SU-DHL-6 (cell line): ENCODE measurements around the gene ACSL5.

ENCODE experiments used
- H2AFZ ChIP-seq: fragments of 200-600 bp; sonication (generic); 2 replicates; pipeline ENCODE4 v1.6.1; 2014; ENCODE audit warnings: low read depth, mild to moderate bottlenecking, moderate library complexity, mixed read lengths, antibody characterized with exemption, low read length; ENCODE audit not compliant: severe bottlenecking
- H3F3A ChIP-seq: fragments of 200-600 bp; shearing (Covaris generic); 2 replicates; pipeline ENCODE4 v1.6.0; 2016; ENCODE audit warnings: antibody characterized with exemption, mild to moderate bottlenecking; ENCODE audit not compliant: insufficient read depth
- H3K27ac ChIP-seq: fragments of 200-600 bp; sonication (generic); 2 replicates; pipeline ENCODE4 v1.5.1; 2016; ENCODE audit warnings: low read depth, mild to moderate bottlenecking, low read length, moderate library complexity, mixed read lengths
- H3K27me3 ChIP-seq: fragments of 200-600 bp; sonication (generic), shearing (Covaris generic); 2 replicates; pipeline ENCODE4 v1.6.0; 2014; ENCODE audit warnings: mild to moderate bottlenecking, low read length
- H3K36me3 ChIP-seq: fragments of 200-600 bp; sonication (generic); 2 replicates; pipeline ENCODE4 v1.6.1; 2014; ENCODE audit warnings: mild to moderate bottlenecking, low read length, mixed read lengths
- H3K4me2 ChIP-seq: fragments of 300-600, 200-600 bp; shearing (Covaris generic), sonication (generic); 2 replicates; pipeline ENCODE4 v1.6.0; 2014; ENCODE audit warnings: low read length, low read depth, mild to moderate bottlenecking; ENCODE audit not compliant: poor library complexity, severe bottlenecking
- H3K4me3 ChIP-seq: fragments of 200-600 bp; sonication (generic); 2 replicates; pipeline ENCODE4 v1.5.1; 2014; ENCODE audit warnings: antibody characterized with exemption, low read length, mild to moderate bottlenecking, mixed read lengths; ENCODE audit not compliant: insufficient read depth, poor library complexity, severe bottlenecking
- H3K79me2 ChIP-seq: fragments of 200-600 bp; sonication (generic); 2 replicates; pipeline ENCODE4 v1.6.1; 2014; ENCODE audit warnings: mild to moderate bottlenecking, low read length, moderate library complexity; ENCODE audit not compliant: insufficient read depth
- H3K9ac ChIP-seq: fragments of 200-600 bp; sonication (generic); 2 replicates; pipeline ENCODE4 v1.7.0; 2014; ENCODE audit warnings: mild to moderate bottlenecking, low read length
- H3K9me2 ChIP-seq: fragments of 200-600 bp; sonication (generic); replicated peaks from 2 replicates; pipeline ENCODE4 v1.6.1; 2014; ENCODE audit warnings: low read length; ENCODE audit not compliant: insufficient read depth
- H3K9me3 ChIP-seq: fragments of 200-600 bp; sonication (generic); 2 replicates; pipeline ENCODE4 v1.6.1; 2014; ENCODE audit warnings: low read length, mixed read lengths; ENCODE audit not compliant: insufficient read depth
- H4K20me1 ChIP-seq: fragments of 200-600 bp; sonication (generic); 2 replicates; pipeline ENCODE4 v1.6.1; 2014; ENCODE audit warnings: low read depth, mild to moderate bottlenecking, antibody characterized with exemption, low read length, moderate library complexity, mixed read lengths
- EZH2phosphoT487 ChIP-seq: fragments of 200-600 bp; sonication (generic), shearing (Covaris generic); conservative IDR thresholded peaks from 2 replicates; pipeline ENCODE4 v1.6.1; 2018; ENCODE audit warnings: mild to moderate bottlenecking, antibody characterized with exemption, low read length, moderate library complexity, mixed read lengths
- TF ChIP-seq, protein P1 (sequence below): fragments of 200-600 bp; sonication (generic); IDR thresholded peaks from one replicate; pipeline ENCODE4 v1.5.1; 2017; ENCODE audit warnings: antibody characterized with exemption, mild to moderate bottlenecking, low read length, moderate library complexity; ENCODE audit not compliant: insufficient read depth, poor library complexity, severe bottlenecking

Gene ACSL5

DNA sequence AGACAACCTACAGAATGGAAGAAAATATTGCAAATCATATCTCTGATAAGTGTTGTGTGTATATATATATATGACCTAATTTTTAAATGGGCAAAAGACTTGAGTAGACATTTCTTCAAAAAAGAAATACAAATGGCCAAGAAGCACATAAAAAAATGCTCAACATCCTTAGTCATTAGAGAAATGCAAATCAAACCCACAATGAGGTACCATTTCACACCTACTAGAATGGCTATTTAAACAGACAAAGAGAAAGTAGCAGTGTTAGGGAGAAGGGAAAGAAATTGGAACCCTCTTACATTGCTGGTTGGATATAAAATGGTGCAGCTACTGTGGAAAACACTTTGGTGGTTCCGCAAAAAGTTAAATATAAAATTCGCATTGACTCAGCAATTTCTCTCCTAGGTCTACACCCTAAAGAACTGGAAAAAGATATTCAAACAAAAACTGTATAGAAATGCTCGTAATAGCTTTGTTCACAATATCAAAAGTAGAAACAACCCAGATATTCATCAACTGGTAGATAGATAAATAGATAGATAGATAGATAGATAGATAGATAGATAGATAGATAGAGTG is 16.3 kb downstream of the ACSL5 start:
- H3K9me3 ChIP-seq, result no peaks in the 10 kb centered on the region
- no peak overlapping the region for H3K27ac ChIP-seq
- no peak overlapping the region for H2AFZ ChIP-seq
- H3K9me2 ChIP-seq, result no peaks in the 10 kb centered on the region
- no peak overlapping the region for H3K4me3 ChIP-seq
- H3F3A ChIP-seq, result no peaks in the 10 kb centered on the region
- no peaks in the 10 kb centered on the region for H3K27me3 ChIP-seq
- H4K20me1 ChIP-seq, result no peaks in the 10 kb centered on the region
- H3K9ac ChIP-seq, result no peak overlapping the region
- TF ChIP-seq, protein P1, sequence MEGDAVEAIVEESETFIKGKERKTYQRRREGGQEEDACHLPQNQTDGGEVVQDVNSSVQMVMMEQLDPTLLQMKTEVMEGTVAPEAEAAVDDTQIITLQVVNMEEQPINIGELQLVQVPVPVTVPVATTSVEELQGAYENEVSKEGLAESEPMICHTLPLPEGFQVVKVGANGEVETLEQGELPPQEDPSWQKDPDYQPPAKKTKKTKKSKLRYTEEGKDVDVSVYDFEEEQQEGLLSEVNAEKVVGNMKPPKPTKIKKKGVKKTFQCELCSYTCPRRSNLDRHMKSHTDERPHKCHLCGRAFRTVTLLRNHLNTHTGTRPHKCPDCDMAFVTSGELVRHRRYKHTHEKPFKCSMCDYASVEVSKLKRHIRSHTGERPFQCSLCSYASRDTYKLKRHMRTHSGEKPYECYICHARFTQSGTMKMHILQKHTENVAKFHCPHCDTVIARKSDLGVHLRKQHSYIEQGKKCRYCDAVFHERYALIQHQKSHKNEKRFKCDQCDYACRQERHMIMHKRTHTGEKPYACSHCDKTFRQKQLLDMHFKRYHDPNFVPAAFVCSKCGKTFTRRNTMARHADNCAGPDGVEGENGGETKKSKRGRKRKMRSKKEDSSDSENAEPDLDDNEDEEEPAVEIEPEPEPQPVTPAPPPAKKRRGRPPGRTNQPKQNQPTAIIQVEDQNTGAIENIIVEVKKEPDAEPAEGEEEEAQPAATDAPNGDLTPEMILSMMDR, result no peak
- no peak for TF ChIP-seq EZH2phosphoT487
- no peaks in the 10 kb centered on the region for H3K36me3 ChIP-seq
- H3K79me2 ChIP-seq, result peaks cover 15% of the 10 kb centered on the region
- no peak overlapping the region for H3K4me2 ChIP-seq

- H3K27me3 ChIP-seq, result no peaks in the 10 kb centered on the region
- no peaks in the 10 kb centered on the region for H3K36me3 ChIP-seq
- no peak overlapping the region for H3K27ac ChIP-seq
- H3K9ac ChIP-seq, result no peak overlapping the region
- no peak overlapping the region for H3K4me3 ChIP-seq
- no peak for TF ChIP-seq EZH2phosphoT487
- TF ChIP-seq, protein P1, result no peak
- H3F3A ChIP-seq, result no peaks in the 10 kb centered on the region
- no peak overlapping the region for H3K4me2 ChIP-seq
- H4K20me1 ChIP-seq, result no peaks in the 10 kb centered on the region
- H3K79me2 ChIP-seq, result peaks cover 15% of the 10 kb centered on the region
- H3K9me2 ChIP-seq, result no peaks in the 10 kb centered on the region
- no peaks in the 10 kb centered on the region for H3K9me3 ChIP-seq
- H2AFZ ChIP-seq, result no peak overlapping the region
These were observed 19.4 kb downstream of the ACSL5 start for GRCh38 chr10:112393341-112393740.

DNA sequence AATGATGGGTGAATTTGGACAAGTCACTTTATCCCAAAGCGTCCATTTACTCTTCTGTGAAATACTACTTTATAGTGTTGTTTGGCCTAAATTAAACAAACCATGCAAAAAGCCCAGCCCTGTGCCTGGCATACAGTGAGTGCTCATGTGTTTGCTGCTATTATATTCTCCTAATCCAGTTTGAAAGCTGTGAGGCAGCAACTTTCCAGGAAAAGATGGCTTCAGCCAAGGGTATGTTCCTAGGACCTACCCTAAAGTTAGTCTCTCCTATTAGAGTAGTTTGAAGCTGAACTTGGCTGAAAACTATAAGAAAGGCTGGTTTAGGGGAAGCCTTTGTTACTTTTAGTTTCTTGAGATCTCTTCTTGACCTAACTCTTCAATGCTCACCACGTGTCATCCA is 19.9 kb downstream of the ACSL5 start:
- no peak overlapping the region for H3K9ac ChIP-seq
- H3K36me3 ChIP-seq, result no peaks in the 10 kb centered on the region
- H3F3A ChIP-seq, result no peaks in the 10 kb centered on the region
- no peak overlapping the region for H2AFZ ChIP-seq
- no peaks in the 10 kb centered on the region for H3K9me3 ChIP-seq
- no peaks in the 10 kb centered on the region for H3K27me3 ChIP-seq
- H3K4me3 ChIP-seq, result no peak overlapping the region
- H3K27ac ChIP-seq, result no peak overlapping the region
- no peaks in the 10 kb centered on the region for H4K20me1 ChIP-seq
- H3K4me2 ChIP-seq, result no peak overlapping the region
- peaks cover 15% of the 10 kb centered on the region for H3K79me2 ChIP-seq
- TF ChIP-seq, protein P1, result no peak
- no peak for TF ChIP-seq EZH2phosphoT487
- H3K9me2 ChIP-seq, result no peaks in the 10 kb centered on the region
